Inflammatory macrophage treated with lipopolysaccharide for 1 hour (primary cell): ENCODE measurements around the gene FAM83B.
"Not testable (repeated sequence)": the region's sequence is repeated elsewhere in the genome, so short reads cannot be mapped to it uniquely, and the experiment has no call there.

ENCODE experiments used
- DNase-seq, 2 donors: peaks; one replicate each; pipeline ENCODE4 v3.0.0-alpha.2; 2020 to 2022

Gene FAM83B

DNA sequence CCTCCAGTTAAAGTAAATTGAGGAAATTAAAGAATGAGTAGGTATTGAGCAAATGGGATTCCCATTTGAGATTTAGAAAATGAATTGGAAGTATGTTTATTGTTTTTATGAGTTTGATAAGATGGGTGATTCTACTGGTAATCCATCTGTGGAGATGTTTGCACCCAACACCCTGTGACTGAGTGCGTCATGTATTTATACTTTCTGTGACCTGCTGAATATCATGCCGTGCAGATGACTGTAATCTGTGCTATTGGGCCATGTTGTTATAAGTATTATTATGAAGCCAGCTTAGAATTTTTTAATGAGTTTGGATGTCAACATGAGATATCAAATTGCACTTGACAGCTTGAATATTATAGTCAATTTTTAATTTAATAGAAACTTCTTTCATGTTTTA, 17.7 kb downstream of the FAM83B start:
- no peak for DNase-seq

DNA sequence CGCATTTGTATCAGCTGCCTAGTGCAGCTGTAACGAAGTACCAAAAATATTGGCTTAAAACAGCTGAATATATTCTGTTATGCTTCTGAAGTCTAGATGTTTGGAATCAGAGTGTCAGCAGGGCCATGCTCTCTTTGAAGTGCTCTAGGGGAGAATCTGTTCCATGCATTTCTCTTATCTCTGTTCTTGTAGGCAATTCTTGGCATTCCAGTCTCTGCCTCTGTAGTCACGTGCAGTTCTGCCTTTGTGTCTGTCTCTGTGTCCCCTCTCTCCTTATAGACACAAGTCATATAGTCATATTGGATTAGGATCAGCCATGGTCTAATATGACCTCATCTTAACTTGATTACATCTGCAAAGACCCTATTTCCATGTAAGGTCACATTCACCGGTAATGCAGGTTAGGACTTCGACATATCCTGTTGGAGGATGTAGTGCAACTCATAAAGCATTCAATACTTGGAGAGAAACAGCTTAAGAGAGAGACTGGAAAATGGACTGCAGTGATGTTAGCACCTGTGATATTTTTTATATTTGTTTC, 18.6 kb downstream of the FAM83B start:
- no peak for DNase-seq

DNA sequence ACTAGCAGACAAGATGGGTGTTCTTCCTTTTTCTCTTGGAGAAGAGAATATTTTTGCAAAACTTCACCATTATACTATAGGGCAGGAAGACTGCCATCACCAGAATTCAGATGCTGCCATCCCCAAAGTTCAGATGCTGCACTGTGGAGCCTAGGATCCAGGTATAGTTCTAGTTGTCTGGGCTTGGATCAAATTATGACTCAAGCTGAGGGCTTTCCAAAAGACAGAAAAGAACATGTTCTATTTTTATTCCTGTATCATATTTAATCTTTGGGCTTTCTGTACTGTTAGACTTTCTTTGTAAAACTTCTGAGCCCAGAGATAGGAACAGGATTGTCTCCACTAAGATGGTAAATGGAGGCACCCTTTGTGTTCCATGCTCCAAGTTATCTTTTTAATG, 22.0 kb downstream of the FAM83B start:
- no peak for DNase-seq

DNA sequence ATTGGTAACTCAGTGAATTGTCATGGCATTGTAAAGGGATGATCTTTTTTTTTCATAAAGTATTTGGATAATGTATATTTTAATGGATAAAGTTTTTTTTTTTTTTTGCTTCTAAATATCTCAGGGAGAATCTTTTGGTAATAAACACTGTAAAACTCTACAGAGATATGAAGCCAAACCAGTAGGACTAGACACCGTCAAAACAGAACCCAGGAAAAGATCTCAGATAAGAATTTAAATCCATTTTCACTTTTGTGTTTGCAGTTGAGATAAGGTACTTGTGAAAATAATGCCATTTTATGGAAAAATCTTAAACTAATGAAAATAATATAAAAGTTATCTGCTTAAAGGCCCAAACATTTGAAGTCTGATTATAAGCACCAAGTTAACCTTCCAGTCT, 27.0 kb downstream of the FAM83B start:
- DNase-seq: no peak

DNA sequence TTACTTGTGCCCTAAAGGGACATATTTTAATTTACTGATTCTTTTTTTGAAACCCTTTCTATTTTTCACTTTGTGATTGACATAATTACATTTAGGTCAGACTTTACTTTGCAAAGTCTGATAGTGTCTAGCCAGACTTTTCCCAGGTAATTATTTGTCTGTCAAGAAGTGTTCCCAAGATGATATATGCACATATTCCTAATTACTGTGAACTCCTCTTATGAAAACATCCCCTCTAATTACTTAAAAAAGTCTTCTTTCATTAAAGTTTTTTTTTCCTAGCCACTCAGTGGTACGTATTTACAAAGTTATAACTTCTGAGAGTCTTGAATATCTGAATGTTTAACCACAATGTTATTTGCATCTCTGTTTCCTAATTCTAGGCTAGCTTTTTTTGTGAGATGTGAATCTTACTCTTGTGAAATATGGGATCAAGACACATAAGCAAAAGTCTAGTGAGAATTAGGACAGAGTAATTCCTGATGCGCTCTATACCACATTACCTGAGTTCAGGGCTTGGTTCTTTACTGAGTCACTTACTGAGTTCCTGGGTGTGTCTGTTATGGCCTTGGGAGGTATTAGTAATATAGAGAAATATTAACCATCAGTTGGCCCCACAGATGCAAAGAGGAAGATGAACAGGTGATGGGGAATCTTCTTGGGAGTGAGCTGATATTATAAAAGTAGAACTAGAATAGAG, 27.9 kb downstream of the FAM83B start:
- no peak for DNase-seq

DNA sequence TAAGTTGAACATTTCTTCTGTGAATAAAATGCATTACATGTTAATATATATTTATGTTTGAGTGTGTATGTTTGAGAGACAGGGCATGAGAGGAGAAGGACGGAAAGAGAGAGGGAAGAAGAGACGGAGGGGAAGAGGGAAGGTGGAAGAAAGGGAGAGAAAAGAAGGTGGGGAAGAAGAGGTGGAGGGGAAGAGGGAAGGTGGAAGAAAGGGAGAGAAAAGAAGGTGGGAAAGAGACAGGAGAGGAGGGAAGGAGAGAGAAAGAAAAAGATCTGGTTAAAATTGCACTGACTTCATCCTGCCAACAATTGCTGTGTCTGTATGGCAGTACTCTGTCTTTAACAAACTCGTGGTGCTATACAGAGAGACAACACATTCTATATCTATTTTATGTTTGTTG, 29.0 kb downstream of the FAM83B start:
- no peak for DNase-seq

DNA sequence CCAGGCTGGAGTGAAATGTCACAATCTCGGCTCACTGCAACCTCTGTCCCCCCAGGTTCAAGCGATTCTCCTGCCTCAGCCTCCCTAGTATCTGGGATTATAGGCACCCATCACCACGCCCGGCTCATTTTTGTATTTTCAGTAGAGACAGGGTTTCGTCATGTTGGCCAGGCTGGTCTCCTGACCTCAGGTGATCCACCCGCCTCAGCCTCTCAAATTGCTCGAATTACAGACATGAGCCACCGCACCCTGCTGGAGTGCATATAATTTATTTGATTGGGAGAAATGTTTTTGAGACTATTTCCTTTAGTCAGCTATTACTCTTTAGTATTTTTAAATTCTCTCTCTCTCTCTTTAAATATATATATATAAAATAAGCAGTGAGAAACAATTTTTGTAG, 29.8 kb downstream of the FAM83B start:
- no peak for DNase-seq

DNA sequence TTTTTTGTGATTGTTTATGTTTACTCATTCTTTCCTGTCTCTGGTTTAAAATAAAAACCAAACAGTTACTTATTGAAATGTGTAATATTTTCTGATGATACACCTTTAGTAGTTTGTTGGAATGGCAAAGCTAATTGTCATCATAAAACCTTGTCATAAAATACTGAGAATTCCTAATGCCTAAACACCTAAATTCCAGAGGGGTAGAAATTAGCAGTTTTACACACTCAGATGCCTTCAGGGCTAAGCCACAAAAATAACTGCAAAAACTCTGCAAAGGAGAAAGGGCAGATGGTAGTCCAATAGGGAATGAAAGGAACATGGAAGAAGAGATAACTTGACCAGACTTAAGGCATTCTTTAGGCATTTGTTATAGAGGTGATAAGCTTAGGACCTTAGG, 30.3 kb downstream of the FAM83B start:
- no peak for DNase-seq

DNA sequence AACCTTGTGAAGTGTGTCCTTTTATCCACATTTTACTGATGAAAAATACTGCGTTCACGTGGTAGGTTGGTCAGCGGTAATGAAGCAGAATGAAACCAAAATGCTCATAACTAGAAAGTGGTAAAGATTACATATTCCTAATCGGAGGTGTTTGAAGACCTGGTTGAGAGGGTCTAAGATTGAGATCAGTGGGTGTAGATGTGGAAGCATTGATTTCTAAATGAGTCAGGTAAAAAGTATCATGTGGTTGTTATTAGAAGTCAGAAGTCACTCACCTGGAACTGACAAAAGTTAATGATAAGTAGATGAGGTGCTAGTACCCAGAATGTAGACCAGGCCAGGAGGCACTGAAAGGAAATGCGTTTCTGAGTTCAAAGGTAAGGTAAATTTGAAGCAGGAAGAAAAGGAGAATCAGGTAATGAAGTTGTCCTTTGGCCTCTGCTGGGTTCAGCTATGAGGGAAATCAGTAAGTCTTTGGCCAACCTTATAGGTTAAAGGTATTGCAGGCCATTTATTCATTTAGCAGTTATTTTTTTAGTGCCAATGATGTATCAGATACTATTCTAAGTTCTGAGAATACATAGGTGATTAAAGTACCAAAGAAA, 31.2 kb downstream of the FAM83B start:
- no peak for DNase-seq

DNA sequence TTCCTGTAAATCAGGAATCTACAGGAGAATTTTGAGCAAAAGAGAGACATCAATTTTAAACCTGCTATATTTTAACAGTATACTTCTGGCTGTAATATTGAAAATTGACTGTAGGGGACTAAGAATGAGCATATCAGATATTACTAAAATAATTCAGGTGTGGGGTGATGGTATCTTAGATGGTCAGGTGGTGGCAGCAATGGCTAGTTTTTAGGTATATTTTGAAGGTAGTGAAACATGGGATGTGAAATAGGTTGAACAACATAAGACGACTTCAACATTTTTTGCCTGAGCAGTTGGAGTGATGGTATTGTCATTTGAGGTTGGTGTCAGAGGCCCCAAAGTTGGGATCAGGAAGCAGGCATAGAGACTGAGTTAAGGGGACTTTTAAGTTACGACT, 32.1 kb downstream of the FAM83B start:
- no peak for DNase-seq

DNA sequence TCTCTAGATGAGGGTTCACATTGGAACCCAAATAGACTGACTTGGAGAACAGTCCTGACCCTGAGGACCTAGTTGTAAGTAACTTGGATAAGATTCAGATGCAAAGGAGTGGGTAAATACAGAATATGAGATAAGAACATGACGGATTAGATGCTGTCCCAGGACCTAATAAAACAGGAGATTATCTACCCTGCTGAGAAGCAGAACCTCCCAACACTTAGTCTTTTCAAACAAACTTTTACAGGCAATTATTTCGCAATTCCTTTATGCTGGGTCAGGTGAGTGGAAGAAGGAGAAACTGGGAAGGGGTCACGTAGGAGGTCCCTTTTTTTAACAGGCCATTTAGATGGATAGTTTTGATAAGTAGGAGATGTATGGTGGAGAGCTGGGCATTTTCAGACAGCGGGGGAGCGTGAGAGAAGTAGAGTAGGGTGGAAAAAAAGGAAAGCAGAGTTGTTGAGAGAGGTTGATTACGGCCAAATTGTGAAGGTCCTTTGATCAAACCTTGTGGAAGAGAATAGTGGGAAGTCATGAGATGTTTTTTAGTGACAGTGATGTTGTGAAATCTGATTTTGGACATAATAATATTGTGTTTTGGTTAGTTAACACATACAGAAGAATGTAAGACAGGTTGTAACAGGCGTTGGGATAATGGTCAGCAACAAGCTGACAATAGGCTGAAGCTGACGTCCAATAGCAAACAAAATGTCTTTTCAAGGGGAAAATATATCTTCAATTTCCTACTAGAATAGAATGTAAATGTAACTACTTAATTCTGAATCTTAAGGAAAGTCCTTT, 32.8 kb downstream of the FAM83B start:
- DNase-seq: no peak

DNA sequence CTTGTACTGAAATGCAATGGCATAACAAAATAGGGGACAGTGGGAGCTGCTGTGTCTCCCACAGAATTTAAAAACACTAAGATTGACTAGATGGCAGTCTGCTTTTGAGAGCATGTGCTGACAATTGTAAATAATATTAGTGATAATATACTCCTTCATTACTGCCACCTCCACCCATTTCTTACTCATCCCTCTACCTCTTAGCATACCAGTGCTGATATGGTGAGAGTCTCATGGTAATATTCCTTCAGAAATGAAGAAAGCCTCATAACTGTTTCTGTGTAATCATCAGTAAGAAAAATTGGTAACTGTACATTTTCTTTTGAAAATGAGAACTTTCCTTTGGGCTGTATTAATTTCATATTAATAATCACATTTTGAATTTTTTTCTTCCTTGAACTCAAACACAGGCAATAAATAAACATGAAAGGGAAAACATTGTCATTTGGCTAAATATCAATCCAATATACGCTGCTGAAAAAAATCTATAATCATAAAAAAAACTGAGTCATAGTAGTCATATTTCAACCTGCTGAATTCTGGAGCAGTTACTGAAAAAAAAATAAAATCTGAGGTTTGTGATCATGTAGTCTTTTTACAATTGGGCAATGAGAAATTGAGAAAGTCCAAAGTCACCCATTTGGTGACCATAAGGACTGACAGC, 34.6 kb downstream of the FAM83B start:
- no peak for DNase-seq

DNA sequence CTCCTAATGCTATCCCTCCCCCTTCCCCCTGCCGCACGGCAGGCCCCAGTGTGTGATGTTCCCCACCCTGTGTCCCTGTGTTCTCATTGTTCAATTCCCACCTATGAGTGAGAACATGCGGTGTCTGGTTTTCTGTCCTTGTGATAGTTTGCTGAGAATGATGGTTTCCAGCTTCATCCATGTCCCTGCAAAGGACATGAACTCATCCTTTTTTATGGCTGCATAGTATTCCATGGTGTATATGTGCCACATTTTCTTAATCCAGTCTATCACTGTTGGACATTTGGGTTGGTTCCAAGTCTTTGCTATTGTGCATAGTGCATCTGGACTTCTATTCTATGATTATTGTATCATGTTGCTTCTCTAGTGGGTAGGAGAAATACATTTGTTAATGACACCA, 35.3 kb downstream of the FAM83B start:
- DNase-seq: not testable (repeated sequence)

DNA sequence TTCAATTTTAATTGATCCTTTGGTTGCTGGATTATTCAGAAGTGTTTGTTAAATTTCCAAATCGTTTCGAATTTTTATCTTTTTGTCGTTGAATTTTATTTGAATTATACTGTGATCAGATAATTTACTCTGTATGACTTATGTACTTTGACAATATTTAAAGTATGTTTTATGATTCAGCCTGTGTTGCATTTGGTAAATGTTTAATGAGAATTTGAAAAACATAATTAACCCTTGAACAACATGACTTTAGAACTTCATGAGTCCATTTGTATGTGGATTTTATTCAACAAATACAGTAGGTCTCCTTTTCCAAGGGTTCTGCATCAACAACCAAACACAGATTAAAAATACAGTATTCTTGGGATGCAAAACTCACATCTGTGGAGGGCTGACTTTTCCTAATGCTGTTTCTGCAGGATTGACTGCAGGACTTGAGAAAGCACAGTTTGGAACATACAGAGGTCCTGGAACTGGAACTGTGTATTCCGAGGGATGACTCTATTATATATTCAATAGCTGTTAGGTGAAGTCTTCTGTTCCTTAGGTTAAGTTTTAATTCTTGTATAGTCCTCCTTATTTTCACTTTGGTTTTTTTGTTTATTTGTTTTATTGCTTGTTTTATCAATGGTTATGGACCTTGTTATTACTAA, 40.5 kb downstream of the FAM83B start:
- DNase-seq: no peak

DNA sequence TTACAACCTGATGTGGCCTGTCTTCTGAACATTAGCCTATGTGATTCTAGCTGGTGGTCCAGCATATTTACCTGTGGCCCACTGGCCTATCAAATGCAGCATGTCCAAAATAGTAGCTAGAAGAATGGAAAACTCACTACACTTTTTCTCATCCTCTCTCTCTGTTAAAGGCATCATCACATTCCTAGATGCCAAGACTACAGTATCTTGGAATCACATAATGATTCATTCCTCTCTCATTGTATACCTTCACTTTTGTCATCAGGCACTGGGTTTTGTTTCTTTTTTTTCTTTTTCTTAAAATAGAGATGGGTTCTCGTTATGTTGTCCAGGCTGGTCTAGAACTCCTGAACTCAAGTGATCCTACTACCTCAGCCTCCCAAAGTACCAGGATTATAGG, 45.0 kb downstream of the FAM83B start:
- no peak for DNase-seq

DNA sequence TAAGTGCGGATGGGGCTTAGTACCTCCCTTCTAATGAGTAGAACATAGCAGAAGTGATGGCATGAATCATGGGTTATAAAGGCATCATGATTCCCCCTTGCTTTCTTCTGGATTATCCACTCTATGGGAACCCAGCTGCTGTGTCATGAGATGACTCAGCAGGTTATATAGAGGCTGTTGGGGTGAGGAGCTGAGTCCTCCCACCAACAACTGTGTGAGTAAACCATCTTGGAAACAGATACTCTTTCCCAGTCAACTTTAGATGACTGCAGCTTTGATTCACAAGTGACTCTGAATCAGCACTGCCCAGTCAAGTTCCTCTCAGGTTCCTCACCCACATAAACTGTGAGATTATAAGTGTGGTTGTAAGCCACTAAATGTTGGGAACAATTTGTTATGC, 46.3 kb downstream of the FAM83B start:
- DNase-seq: peak in 1 of 2 donors; percentile 4

DNA sequence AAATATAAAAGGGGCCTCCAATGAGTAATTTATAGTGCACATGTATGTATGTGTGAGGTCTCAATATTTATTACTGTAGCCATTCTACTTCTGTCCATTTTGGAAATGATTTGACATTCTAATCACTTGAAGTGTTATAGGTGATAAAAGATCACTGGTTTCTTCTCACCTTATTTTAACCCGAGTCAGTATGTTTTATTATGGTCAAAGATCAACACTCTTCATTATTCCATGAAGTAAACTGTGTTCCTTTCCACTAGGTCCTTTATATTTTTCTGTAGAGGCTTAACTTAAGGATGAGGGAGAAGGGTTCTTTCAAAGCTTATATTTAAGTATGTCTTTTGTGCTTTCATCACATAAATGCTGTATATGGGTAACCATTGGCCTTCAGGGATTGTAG, 47.2 kb downstream of the FAM83B start:
- no peak for DNase-seq

DNA sequence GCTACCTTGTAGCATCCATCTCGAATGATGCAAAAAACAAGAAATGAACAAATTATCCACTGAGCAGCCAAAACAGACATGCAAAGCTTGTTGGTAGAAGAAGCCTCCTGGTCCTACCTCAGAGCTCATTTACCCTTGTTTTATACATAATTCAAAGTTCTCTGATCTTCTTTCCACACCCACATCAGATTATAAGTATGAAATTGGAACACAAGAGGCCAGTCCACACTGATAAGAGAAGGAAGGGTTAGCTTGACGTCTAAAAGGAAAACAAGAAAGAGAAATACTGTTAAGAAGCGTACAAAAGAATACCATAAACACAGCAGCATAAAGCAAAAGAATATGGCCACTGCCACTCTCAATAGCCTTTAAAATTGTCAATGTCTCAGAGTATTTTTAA, 49.7 kb downstream of the FAM83B start:
- no peak for DNase-seq

DNA sequence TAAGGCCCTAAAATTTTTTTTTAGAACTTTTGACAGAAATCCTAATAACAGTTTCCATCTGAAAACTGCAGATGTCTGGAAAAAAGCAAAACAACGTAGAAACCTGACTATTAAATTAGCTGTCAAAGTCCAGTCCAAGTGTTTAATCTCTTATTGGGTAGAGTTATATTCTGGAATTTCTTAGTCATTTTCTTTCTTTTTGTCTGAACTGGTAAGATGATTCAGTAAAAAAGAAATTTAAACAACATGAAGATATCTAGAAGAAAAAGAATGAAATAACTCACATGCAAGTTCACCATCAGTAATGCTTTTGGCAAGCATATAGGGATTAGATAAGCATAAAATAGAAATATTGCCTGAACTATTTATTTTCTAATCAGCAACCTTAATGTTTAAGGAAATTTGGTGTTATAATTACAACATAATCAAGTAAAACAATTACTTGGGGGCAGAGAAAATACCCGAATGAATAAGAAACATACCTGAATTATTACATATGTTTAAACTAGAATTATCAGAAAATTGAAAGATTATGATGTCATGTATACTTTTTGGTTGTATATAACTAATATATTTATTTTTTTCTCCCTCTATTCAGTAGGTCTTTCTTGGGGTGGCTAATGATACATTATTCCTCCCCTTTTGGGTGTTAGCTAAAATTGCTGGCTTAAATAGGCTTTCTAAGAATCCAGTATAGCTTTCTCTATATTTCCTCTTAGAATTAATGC, 51.1 kb downstream of the FAM83B start:
- no peak for DNase-seq

DNA sequence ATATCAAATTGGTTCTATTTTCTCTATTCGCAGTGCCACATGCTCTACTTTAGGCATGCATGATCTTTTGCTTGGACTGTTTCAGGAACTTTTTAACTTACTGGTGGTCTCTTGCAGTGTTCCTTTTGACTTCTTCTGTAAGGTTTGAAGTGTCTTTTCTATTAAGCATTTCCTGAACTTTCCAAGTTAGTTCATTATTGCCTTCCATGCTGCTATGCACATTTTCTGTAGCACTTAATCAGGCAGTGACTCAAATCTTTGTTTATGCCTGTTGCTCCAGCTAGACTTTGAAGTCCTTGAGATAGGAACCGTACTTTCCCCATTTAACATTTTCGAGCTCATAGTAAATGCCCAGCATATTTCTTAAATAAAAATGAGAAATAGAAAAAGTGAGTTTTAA, 52.2 kb downstream of the FAM83B start:
- DNase-seq: no peak

DNA sequence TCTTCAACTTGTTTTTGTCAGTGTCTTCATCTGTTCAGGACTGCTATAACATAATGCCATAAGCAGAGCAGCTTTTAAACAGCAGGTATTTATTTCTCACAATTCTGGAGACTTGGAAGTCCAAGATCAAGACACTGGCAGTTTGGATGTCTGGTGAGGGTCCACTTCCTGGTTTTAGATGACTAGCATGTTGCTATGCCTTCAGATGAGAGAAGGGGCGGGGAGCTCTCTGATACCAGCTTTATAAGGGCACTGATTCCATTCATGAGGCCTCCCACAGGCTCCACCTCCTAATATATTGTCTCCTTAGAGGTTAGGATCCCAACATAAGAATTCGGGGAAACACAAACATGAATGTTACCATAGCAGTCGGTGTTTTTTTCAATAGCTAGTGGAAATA, 52.9 kb downstream of the FAM83B start:
- no peak for DNase-seq

DNA sequence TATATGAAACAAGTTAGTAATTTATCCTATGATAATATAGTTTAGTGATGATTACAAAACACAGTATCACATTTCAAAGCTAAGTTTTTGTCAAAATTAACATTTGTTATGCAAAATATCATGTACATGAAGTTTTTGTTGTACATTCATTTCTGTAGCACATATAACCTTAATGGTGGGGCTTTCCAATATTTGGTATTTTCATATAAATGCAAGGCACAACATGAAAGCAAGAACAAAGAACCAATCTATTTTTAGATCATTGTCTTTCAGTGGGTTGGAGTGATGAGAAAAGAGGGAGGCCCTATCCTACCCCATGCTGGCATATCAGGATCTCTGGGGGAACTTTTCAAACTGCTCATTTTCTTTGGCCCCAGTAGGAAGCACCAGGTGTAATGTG, 53.4 kb downstream of the FAM83B start:
- DNase-seq: no peak
